Ovary (tissue), 9 donors: Measurements from ENCODE around the gene P4HA2. TPM values are rescaled to one million over a fixed set of nuclear protein-coding genes. Genes with fewer than 3 reads are reported as not detected.
A peak's percentile ranks its signal among the peaks of the same experiment; 100 is the strongest.

Experiments
- DNase-seq, 5 donors: peaks; one replicate each; pipeline ENCODE4 v3.0.0-alpha.2; 2019 to 2020
- H3K27ac ChIP-seq, 2 donors: fragments of 200-600 bp; one replicate each; pipeline versions ENCODE4 v1.5.1 to v1.8.0; 2019 to 2022
- H3K27me3 ChIP-seq: fragments of 200-600 bp; one replicate; pipeline ENCODE4 v1.8.0; 2022
- H3K36me3 ChIP-seq: fragments of 200-600 bp; sonication (generic); one replicate; pipeline ENCODE4 v1.5.1; 2019
- H3K4me1 ChIP-seq: one replicate; pipeline ENCODE4 v1.8.1; 2013; ENCODE audit warnings: mild to moderate bottlenecking, moderate library complexity; ENCODE audit not compliant: insufficient read depth
- H3K4me3 ChIP-seq: fragments of 200-600 bp; sonication (generic); one replicate; pipeline ENCODE4 v1.5.1; 2017
- H3K9me3 ChIP-seq, 2 donors: fragments of 200-600 bp in 1 of 2; sonication (generic) in 1 of 2; one replicate each; pipeline versions ENCODE4 v1.5.1 to v1.8.1; 2013 to 2019; ENCODE audit warnings: mild to moderate bottlenecking in 1 of 2, moderate library complexity in 1 of 2
- EP300 ChIP-seq: sonication (generic); formaldehyde crosslinking; IDR thresholded peaks from one replicate; pipeline ENCODE4 v1.6.1; 2017; ENCODE audit warnings: antibody characterized with exemption
- POLR2A ChIP-seq: fragments of 450-650 bp; IDR thresholded peaks from one replicate; pipeline ENCODE4 v1.6.1; 2017; ENCODE audit warnings: antibody characterized with exemption, mild to moderate bottlenecking, moderate library complexity
- WGBS, 3 donors: extraction: QIAGEN DNeasy Blood & Tissue Kit in 1 of 3; methylation state at CpG; one replicate each; pipeline versions ENCODE4 v1.1.5 to v1.1.7; 2013 to 2017; 5-methylcytosine and 5-hydroxymethylcytosine counted together
- intact Hi-C, 4 donors: fragments of 100-400 bp; cut with DNase I; formaldehyde crosslinking; loops; one replicate each; pipeline versions ENCODE4 v1.11.0 to v1.15.1; 2022 to 2023
- polyA plus RNA-seq, 2 donors: library from polyadenylated mRNA; stranded (reverse); fragments of 200-250 nt in 1 of 2; fragments of 350-450 nt in 1 of 2; fragmentation: Illumina TruSeq in 1 of 2; extraction: RNeasy Lipid Tissue Mini Kit (QIAGEN cat#74804) in 1 of 2; gene quantifications; one replicate each; pipeline ENCODE4 v1.2.3, GENCODE V29; 2013 to 2014
- total RNA-seq, 7 donors: library from RNA; depleted of rRNA in 2 of 7; stranded (reverse); fragments of >200 nt in 2 of 7; fragmentation: NEBNext Ultra II Directional in 3 of 7; extraction: Animal tissue kit (Norgen Biotek cat#: 25700) in 3 of 7; gene quantifications; one replicate each; pipeline versions ENCODE4 v1.1.0 to v1.2.4, GENCODE V29; 2016 to 2023
- TF ChIP-seq, protein P1 (sequence below), 3 donors: fragments of 450-650 bp in 2 of 3; fragments of 200-600 bp in 1 of 3; IDR thresholded peaks; one replicate each; pipeline versions ENCODE4 v1.5.1 to v1.8.0; 2016 to 2022; ENCODE audit warnings: antibody characterized with exemption in 3 of 3, mild to moderate bottlenecking in 1 of 3
- donor health status: DM: no; HTN: no; CAD: no; lungs with moderate emphysema.
- donor health status: DM: no; HTN: no; CAD: no.
- donor health status: Bipolar disorder and iron deficiency.
- donor health status: DM: yes; HTN: yes; CAD: no.
- donor health status: DM: no; HTN: no; CAD: no.
- donor health status: DM: yes; HTN: yes; CAD: no.

The P4HA2 gene
- total and polyA plus RNA-seq, 9 donors, result 3.9 to 36.9 (median 15.4) TPM

GRCh38 chr5:132228241-132229035 lies 785 bp upstream of the P4HA2 start:
- Histone ChIP-seq H3K27me3 (no peaks in the 10 kb centered on the region), H3K27ac (peak overlapping the region; percentile 8 to 73), H3K9me3 (no peaks in the 10 kb centered on the region), H3K4me3 (peak overlapping the region; percentile 44), H3K36me3 (no peaks in the 10 kb centered on the region), H3K4me1 (peaks cover 7% of the 10 kb centered on the region)
- intact Hi-C loops, result loop anchor here in 1 of 4 donors (10.0 kb wide), 1 partner anchor 66 kb away; the partner anchor contains the start of gene SLC22A4
- peak in 3 of 5 donors; percentile 11 to 39 (median 30) for DNase-seq
- TF ChIP-seq, protein P1, sequence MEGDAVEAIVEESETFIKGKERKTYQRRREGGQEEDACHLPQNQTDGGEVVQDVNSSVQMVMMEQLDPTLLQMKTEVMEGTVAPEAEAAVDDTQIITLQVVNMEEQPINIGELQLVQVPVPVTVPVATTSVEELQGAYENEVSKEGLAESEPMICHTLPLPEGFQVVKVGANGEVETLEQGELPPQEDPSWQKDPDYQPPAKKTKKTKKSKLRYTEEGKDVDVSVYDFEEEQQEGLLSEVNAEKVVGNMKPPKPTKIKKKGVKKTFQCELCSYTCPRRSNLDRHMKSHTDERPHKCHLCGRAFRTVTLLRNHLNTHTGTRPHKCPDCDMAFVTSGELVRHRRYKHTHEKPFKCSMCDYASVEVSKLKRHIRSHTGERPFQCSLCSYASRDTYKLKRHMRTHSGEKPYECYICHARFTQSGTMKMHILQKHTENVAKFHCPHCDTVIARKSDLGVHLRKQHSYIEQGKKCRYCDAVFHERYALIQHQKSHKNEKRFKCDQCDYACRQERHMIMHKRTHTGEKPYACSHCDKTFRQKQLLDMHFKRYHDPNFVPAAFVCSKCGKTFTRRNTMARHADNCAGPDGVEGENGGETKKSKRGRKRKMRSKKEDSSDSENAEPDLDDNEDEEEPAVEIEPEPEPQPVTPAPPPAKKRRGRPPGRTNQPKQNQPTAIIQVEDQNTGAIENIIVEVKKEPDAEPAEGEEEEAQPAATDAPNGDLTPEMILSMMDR (IDR thresholded peaks at IDR 0.05), result no peak
- no peak for TF ChIP-seq POLR2A
- TF ChIP-seq EP300, result no peak
- 67 to 75% (median 74%) methylated on average over 26 to 27 of the region's 27 CpGs for WGBS, 3 donors

DNA sequence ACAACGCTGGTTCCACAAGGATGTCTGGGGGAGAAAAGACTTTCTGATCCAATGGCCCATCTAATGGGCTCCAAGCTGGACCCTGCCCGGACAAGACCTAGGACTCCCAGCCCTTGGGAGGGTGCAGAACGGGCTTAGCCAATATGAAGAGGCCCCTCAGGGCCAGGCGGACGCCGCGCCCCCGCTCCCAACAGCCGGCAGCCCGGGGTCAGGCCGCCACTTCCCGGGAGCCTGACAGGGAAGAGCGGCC lies 493 bp downstream of the P4HA2 start:
- Histone ChIP-seq H3K27me3 (no peaks in the 10 kb centered on the region), H3K27ac (peak overlapping the region in 1 of 2 donors; percentile 73), H3K9me3 (no peaks in the 10 kb centered on the region), H3K36me3 (no peaks in the 10 kb centered on the region), H3K4me3 (peak overlapping the region; percentile 44), H3K4me1 (peaks cover 9% of the 10 kb centered on the region)
- TF ChIP-seq POLR2A, result no peak
- TF ChIP-seq, protein P1 (IDR thresholded peaks at IDR 0.05), result no peak
- no peak for TF ChIP-seq EP300
- DNase-seq, result peak in 1 of 5 donors; percentile 61
- intact Hi-C loops, result loop anchor here in 1 of 4 donors (10.0 kb wide), 1 partner anchor 68 kb away; the partner anchor contains the start of gene SLC22A4
- 1% methylated on average over 13 of the region's 13 CpGs for WGBS, 3 donors

GRCh38 chr5:132226516-132227234 lies 978 bp downstream of the P4HA2 start:
- peak overlapping the region in 1 of 2 donors; percentile 73 for H3K27ac ChIP-seq
- H3K9me3 ChIP-seq, result no peaks in the 10 kb centered on the region
- DNase-seq, result peak; percentile 6 to 46 (median 30)
- intact Hi-C loops, result loop anchor here in 1 of 4 donors (10.0 kb wide), 1 partner anchor 68 kb away; the partner anchor contains the start of gene SLC22A4
- H3K4me3 ChIP-seq, result peak overlapping the region; percentile 44
- whole genome bisulfite sequencing, 3 donors, result 52 to 58% (median 56%) methylated on average over 23 of the region's 23 CpGs
- H3K4me1 ChIP-seq, result peaks cover 10% of the 10 kb centered on the region
- TF ChIP-seq EP300 (no peak), POLR2A (no peak)
- TF ChIP-seq, protein P1 (IDR thresholded peaks at IDR 0.05), result no peak
- no peaks in the 10 kb centered on the region for H3K27me3 ChIP-seq
- H3K36me3 ChIP-seq, result no peaks in the 10 kb centered on the region

DNA sequence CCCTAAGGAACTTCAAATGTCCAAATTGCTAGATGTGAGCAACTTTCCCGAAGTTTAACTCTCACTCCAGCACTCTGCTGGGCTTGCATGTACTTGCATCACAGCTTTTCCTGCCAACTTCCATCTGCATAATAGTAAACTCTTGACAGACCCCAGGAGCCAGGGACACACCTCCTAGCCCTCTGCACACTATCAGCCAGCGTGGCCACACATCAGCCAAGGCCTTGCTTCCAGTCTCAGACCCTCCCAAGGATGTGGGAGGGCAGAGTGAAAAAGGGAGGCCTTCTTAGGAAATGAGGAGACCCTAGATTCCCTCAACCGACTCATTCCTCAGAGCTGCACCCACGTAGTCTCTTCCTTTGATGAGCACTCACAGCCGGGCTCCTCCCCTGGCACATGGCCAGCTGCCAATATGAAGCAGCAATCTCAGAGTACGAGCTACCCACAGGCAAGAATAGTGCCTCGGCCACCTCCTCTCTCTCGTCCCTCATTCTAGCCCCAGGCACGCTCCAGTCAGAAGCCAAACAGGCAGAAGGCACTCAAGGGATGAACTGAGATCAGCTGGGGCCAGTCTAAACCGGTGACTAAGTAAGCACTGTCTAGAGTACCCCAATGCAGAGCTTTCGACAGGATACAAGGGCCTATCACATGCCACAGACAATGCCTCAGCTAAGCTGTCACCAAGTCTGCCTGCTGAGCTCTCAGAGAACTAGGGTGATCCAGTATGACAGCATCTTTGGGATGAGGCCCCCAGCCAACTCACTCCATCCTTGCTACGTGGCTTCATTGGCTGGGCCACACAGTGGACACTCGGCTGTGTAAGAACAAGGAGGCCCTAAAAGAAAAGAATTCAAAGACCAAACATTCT lies 2.3 kb downstream of the P4HA2 start:
- Histone ChIP-seq H3K4me3 (no peak overlapping the region), H3K4me1 (peaks cover 10% of the 10 kb centered on the region)

More for the DNA sequence above, 2.3 kb downstream of the P4HA2 start:
- no peak overlapping the region for H3K27ac ChIP-seq
- H3K9me3 ChIP-seq, result no peaks in the 10 kb centered on the region
- intact Hi-C loops, result loop anchor here in 1 of 4 donors (10.0 kb wide), 1 partner anchor 69 kb away; the partner anchor contains the start of gene SLC22A4
- peak; percentile 37 to 71 (median 55) for DNase-seq
- H3K36me3 ChIP-seq, result no peaks in the 10 kb centered on the region
- H3K27me3 ChIP-seq, result no peaks in the 10 kb centered on the region
- TF ChIP-seq, protein P1 (IDR thresholded peaks at IDR 0.05), result no peak
- TF ChIP-seq POLR2A, result no peak
- TF ChIP-seq EP300, result no peak
- WGBS, 3 donors, result 33 to 51% (median 35%) methylated on average over 13 of the region's 13 CpGs
